ENCODE results near the gene BLTP3A.
"Not testable (repeated sequence)": the region's sequence is repeated elsewhere in the genome, so short reads cannot be mapped to it uniquely, and the experiment has no call there.

BLTP3A gene

GRCh38 chr6:34793877-34794276 is 2.0 kb downstream of the BLTP3A start:
- DNase-seq: no peak

DNA sequence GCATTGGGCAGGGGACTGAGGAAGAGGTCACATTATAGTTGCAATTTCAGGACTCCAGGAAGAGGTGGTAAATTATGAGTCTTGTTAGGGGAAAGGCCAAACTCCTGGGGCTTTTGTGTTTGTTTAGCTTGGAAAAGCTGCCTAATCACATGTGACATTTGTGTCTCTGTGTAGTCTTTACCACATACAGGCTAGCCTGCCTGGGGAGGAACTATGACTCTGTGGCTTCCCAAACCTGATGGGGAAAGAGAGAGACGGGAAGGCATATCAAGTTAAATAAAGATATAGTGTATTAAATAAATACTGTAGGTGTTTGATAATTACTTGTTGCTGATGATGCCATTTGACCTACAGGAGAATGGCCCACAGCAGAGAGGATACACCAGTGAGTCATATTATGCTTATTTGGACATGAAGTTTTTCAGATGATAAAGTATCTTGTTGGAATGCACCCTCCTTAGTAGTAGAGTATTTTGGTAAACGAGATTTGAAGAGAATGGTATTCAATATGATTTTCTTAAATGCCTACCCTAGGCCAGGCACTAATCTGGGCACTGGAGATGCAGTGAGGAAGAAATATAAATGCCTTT is 4.0 kb downstream of the BLTP3A start:
- no peak for DNase-seq

- DNase-seq: no peak
Measured at GRCh38 chr6:34798057-34798456, 6.2 kb downstream of the BLTP3A start.

DNA sequence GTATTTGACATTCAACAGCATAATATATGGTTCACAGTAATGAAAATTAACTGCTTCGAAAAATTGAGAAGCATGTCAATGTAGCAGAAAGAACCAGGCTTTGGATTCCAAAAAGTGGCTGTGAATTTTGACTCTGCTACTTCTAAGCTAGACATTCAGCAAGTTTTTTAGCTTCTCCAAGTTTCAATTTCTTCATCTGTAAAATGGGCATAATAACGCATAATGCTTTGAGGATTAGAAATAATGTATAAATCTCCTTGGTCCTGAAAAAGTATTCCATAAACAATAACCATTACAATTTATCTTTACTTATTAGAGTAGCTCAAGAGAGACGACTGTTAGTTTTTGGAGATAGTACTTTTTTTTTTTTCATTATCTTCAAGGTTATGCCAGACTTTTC is 7.7 kb downstream of the BLTP3A start:
- DNase-seq: no peak

DNA sequence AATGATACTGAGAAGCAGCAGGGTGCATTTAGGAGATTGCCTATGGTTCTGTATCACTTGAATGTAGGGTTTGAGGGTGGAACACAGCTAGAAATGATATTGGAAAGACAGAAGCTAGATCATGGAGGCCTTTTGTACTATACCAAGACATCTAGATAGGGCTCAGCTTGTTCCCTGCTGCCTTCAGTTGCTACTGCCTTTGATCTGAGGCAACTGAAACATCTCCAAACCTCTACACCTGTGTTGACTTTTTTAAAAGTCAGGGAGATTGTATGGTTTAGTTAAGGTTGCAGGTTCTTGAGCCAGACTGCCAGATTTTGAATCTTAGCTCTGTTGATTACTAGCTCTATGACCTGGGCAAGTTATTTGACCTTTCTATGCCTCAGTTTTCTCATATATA is 12.7 kb downstream of the BLTP3A start:
- no peak for DNase-seq

DNA sequence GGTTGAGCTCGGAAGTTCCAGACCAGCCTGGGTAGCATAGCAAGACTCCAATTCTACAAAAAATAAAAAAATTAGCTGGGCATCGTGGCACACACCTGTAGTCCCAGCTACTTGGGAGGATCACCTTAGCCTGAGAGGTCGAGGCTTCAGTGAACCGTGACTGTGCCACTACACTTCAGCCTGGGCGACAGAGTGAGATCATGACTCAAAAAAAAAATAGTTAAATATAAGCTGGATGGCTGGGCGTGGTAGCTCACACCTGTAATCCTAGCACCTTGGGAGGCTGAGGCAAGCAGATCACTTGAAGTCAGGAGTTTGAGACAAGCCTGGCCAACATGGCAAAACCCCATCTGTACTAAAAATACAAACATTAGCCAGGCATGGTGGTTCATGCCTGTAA is 13.2 kb downstream of the BLTP3A start:
- not testable (repeated sequence) for DNase-seq

DNA sequence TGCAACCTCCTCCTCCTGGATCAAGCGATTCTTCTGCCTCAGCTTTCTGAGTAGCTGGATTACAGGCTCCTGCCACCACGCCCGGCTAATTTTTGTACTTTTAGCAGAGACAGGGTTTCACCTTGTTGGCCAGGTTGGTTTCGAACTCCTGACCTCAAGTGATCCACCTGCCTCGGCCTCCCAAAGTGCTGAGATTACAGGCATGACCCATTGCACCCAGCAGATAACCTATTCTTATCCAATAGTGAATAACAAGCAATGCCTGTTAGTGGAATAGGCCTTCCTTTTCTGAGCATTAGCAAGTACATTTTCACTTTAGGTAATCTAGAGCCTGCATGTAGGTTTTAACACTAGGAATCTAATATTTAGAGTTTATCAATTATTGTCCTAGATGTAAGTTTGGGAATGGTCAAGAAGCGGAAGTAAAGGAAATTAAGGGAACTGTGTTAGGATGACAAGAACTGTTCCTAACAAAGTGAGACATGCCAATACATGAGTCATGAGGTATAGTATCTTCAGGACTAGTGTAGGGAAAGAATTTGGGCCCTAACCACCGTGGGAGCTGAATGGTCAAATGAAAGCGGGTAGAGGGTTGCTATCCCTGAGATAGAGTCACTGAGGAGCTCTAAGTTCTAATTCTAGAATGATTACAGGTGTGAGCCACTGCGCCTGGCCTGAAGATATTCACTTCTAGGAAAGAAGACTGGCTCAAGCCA is 15.0 kb downstream of the BLTP3A start:
- no peak for DNase-seq

DNA sequence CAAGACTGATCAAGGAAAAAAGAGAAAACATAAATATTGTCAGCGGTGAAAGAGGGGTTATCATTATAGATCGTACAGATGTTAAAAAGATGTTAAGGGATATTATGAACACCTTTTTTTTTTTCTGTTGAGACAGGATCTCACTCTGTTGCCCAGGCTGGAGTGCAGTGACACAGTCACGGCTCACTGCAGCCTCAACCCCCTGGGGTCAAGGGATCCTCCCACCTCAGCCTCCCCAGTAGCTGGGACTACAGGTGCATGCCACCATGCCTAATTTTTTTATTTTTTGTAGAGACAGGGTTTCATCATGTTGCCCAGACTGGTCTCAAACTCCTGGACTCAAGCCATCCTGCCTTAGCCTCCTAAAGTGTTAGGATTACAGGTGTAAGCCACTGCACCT is 16.6 kb downstream of the BLTP3A start:
- DNase-seq: not testable (repeated sequence)

- DNase-seq: not testable (repeated sequence)
Measured at GRCh38 chr6:34809419-34809818, 17.5 kb downstream of the BLTP3A start.

- no peak for DNase-seq
Measured at GRCh38 chr6:34810017-34810882, 18.4 kb downstream of the BLTP3A start.

DNA sequence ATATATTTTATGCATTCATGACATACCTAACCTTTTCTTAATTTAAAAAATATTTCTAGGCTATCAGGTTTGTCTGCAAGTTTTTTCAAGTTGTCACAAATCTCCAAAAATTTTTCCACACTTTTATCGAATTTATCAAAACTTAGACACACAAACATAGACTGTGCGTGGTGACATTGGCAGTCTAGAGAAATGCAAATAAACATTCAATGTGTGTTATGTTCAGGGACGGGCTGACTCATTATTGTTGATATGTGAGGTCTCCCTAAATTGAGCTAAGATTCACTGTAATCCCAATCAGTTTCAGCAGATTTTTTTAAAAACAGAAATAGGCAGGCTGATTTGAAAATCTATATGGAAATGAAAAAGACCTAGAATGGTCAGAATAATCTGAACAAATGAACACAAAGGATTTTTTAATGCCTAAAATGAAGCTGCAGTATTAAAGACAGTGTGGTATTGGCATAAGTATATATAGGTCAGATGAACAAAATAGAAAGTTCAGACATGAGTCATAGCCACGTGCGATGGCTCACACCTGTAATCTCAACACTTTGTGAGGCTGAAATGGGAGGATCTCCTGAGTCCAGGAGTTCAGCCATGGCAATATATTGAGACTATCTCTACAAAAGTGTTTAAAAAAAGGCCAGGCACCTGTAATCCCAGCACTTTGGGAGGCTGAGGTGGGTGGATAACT is 19.2 kb downstream of the BLTP3A start:
- DNase-seq: no peak

GRCh38 chr6:34813028-34813713 is 21.3 kb downstream of the BLTP3A start:
- no peak for DNase-seq

DNA sequence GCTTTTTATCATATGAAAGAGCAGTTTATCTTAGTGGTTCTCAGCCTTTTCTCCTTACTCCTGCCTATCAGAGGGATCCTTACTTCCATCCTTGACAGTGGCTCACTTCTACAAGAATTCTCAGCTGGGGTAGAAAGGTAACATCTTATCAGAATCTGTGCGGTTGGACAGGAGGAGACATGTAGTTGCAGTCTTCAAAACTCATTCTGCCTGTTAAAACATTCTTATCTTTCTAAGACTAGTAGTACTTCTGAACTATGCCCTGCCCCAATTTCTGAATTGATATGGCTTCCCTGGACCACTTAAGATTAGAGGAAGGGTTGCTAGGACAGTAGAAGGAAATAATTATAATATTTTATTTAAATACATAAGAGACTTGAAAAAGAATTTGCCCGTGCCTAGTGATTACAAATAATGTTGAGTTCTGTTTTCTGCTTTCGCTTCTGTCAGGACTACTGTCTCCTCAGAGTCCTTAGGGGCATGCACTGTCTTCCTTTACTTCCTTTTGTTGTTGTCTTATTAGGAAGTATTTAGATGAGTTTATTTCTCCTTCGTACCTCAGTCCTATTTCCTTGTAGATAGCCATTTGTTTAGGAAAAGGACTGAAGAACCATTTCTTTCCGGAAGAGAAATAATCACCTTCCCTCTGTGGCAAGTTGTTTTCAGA is 24.9 kb downstream of the BLTP3A start:
- no peak for DNase-seq

DNA sequence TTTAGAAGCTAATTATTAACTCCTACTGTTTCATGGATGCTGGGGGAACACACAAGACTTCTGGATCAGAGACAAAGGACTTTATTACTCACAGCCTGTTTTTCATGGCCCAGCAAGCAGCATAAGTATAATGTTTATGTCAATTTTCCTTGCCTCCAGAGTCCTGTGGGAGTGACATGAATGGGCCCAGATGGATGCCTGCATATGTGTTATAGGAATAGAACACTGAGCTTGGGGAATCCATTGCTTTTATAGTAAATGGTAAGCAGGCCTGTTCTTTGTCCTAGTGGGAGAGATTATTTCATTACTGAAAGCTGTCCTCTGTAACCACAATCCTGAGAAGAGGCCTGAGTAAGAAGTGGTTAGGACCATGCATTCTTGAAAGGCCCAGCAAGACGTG is 25.6 kb downstream of the BLTP3A start:
- no peak for DNase-seq

DNA sequence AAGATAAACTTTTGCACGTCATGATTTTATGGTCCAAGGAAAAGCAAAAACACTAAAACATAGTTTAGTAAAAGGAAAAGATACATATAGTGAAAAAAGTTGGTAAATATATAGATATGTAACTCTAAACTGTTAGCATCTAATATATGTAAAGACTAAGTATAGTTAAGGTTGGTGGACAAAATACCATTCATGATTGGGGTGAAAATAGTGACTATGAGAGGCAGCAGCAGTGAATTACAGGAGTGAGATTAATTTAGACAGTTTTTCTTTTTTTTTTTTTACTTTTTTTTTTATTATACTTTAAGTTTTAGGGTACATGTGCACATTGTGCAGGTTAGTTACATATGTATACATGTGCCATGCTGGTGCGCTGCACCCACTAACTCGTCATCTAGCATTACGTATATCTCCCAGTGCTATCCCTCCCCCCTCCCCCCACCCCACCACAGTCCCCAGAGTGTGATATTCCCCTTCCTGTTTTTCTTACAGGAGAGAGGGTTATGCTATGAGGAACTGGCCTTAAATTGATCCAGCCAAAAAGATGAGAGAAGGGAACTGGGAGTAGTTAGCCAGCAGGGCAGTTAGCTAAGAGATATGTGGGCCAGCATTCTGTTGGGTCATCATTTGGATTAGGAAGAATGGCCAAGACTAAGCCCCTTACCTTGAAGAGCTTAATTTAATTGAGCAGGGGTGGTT is 27.1 kb downstream of the BLTP3A start:
- DNase-seq: not testable (repeated sequence)

DNA sequence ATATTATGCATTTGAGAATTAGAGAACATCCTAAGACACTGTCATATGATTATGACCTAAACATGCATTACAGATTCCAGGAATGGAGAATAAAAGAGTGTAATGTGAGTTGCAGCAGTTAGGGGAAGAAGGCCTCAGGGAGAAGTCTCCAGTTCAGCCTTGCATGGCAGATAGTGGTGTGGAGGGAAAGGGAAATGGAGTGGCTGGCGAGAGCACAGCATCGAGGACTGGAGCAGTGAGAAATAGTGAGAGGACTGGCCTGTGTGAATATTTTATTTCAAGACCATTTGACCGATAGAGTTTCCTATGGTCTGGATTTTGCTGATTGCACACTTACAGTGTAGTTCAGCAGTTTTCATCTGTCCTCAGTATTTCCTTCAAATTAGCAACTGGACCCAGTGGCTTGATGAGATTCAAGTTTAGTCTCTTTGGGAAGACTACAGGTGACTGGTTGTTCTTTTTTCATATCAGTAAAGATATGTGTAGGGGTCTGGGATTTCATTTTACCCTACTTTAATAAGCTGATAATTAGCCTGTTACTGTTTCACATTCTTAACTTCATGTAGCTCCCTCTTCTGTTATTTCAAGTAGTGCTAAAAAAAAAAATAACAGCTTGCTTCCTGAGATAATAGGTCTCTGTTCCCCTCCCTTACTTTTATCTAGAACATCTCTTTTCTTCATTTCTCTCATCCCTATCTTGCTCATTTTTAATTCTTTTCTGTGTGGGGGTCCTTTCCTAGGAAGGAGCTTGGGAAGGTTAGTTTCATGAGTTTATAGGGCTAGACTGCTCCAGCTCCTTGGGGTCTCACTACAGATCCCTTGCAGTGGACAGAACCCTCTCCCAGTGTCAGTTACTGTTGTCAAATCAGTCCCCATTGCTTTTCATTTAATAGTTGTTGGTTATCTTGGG is 27.9 kb downstream of the BLTP3A start:
- DNase-seq: peak; percentile 17

- no peak for DNase-seq
Measured at GRCh38 chr6:34829137-34829536, 37.3 kb downstream of the BLTP3A start.

DNA sequence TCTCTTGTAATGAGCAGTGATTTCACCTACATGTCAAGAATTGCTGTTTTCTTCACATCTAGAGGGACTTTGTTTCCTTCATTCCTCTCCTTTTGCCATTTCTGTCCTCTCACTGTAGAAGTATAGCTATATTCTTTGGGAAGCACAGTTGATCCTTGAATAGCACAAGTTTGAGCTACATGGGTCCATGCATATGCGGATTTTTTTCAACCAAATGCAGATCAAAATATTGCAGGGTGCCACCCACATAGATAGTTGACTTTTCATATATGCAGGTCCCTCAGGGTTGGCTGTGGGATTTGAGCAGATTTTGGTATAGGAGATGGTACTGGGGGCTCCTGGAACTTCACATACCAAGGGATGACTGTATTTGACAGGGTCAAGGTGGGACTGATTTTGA is 41.1 kb downstream of the BLTP3A start:
- no peak for DNase-seq

DNA sequence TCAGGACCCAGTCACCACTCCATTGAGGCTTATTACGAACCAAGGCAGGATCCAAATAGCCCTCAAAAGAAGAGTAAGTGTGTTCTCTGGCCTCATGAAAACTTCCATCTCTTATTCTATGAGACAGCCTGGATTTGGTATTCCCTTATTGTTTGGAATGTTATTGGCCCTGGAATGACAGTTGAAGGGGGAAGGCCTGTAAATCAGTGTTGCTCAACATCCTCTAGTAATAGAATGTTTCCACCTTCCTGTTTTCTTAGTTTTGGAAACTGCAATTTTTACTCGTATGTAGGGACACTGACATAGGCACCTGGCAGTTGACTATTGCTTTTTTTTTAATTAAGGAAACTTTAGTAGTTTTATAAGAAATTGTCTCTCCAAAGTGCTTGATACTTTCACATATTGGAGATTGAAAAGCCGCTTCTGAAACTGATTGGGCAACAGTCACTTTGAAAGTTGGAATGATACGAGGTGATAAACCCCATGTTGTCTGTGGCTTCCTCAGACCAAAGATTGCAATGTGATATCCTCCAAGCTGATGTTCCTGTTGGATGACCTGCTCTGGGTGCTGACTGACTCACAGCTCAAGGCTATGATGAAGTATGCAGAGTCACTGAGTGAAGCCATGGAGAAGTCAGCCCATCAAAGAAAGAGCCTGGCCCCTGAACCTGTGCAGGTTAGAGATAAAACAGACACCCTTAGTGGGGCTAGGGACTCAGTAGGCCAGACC is 43.1 kb downstream of the BLTP3A start:
- DNase-seq: no peak

DNA sequence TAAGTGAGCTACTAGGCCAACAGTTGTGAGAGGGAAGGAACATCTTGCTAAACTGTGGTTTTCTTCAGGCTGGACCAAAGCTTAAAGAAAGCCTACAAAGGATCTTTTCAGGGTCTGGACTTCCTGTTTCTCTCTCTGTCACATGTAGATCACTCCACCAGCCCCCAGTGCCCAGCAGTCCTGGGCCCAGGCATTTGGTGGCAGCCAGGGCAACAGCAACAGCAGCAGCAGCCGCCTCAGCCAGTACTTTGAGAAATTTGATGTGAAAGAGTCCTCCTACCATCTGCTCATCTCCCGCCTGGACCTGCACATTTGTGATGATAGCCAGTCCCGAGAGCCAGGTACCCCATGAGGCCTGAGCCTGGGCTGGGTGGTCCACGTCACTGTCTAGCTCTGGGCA is 44.1 kb downstream of the BLTP3A start:
- DNase-seq: no peak

All from NCI-H82 (cell line).